Activated gamma-delta T cell (primary cell): ENCODE results near the gene TMED1.
"Not testable (repeated sequence)": the region's sequence is repeated elsewhere in the genome, so short reads cannot be mapped to it uniquely, and the experiment has no call there.

Experiments used
- DNase-seq: peaks from one replicate; lab custom pipeline; 2025; lab: John Stamatoyannopoulos, UW

The TMED1 gene

GRCh38 chr19:10862561-10863106, 26.6 kb upstream of the TMED1 start:
- DNase-seq, result no peak

GRCh38 chr19:10861103-10861651, 25.2 kb upstream of the TMED1 start:
- DNase-seq, result no peak

DNA sequence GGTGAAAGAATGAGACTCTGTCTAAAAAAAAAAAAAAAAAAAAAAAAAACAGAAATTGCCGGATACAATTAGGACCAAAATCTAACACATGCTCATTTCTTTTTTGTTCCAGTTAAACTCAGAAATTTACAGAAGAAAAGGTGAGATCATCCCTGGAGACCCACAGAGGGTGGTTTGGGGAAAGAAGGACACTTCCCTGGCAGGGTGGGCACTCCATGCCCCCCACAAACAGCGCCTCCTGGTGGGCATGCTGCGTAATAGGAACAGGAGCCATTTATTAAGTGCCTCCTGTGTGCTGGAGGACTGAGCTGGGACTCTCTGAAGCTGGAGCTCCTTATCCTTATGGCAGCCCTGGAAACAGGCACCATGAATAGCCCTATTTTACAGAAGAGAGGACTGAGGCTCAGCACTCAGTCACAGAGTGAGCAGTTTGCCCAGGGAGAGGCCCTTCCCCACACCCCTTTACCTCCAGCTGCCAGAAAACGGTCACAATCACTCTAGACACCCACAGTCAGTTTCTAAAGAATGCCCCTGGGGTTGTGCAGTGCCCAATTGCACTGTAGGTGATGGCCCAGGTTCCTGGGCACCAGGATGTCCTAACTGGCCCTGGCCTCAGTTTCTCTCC, 22.3 kb upstream of the TMED1 start:
- no peak for DNase-seq

- DNase-seq, result not testable (repeated sequence)
Measured at GRCh38 chr19:10856899-10857298, 20.9 kb upstream of the TMED1 start.

GRCh38 chr19:10855879-10856522, 20.0 kb upstream of the TMED1 start:
- DNase-seq, result no peak

DNA sequence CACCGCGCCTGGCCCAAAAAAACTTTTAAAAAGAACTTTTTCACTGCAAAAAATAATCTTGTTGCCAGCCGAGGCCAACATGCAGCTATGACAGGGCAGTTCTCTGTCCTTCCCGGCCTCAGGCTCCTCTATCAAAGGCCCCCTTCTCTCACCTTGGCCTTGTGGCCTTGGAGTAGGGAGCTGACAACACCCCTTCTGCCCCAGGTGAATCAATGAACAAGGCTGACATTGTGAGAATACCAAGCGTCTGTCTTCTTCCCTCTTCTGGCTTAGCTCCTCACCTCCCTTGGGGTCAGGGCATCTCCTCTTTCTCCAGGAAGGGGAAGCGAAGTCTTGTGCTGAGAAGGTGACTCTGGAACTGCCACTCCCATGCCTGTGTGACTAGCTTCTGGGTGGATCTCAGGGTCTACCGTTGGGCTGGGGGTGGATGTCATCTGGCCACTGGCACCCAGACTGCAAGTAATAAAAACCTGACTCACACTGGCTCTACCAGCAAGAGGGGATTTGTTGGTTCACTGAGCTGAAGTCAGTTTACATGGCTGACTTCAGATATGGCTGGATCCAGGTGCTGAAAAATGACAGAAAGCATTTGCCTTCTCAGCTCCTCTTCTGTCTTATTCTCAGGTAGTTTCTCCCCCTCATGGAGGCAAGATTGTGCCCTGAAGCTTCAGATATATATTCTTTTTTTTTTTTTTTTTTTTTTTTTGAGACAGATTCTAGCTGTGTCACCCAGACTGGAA, 18.5 kb upstream of the TMED1 start:
- DNase-seq, result no peak

DNA sequence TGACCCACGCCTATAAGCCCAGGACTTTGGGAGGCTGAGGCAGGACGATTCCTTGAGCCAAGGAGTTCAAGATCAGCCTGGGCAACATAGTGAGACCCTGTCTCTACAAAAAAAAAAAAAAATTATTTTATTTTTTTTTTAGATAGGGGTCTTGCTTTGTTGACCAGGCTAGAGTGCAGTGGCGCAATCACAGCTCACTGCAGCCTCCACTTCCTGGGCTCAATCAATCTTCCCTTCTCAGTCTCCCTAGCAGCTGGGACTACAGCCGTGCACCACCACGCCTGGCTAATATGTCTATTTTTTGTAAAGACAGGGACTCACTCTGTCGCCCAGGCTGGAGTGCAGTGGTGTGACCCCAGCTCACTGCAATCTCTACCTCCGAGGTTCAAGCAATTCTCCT, 16.9 kb upstream of the TMED1 start:
- DNase-seq, result no peak

DNA sequence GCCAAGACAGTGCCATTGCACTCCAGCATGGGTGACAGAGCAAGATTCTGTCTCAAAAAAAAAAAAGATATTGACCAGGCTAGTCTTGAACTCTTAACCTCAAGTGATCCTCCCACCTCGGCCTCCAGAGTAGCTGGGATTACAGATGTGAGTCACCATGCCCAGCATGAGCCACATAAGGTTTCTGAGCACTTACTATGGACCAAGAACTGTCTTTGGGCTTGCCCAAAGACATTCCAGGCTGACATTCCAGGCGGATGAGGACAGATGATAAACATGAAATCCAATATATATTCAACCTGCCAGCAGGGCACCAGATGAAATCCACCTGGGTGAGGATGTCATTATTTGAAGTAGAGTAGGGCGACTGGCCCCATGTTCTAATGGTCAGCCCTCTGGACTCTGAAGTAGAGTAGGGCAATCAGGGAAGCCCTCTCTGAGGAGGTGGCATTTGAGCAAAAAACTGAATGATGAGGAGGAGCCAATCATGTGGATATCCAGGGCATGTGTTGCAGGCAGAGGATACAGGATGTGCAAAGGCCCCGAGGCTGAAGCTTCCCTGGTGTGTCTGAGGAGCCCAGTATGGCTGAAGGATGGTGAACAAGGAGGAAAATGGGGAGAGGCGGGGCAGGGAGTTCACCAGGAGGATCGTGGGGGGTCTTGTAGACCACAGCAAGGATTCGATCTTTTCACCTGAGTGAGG, 16.2 kb upstream of the TMED1 start:
- DNase-seq, result no peak

- no peak for DNase-seq
Measured at GRCh38 chr19:10850631-10851030, 14.6 kb upstream of the TMED1 start.

DNA sequence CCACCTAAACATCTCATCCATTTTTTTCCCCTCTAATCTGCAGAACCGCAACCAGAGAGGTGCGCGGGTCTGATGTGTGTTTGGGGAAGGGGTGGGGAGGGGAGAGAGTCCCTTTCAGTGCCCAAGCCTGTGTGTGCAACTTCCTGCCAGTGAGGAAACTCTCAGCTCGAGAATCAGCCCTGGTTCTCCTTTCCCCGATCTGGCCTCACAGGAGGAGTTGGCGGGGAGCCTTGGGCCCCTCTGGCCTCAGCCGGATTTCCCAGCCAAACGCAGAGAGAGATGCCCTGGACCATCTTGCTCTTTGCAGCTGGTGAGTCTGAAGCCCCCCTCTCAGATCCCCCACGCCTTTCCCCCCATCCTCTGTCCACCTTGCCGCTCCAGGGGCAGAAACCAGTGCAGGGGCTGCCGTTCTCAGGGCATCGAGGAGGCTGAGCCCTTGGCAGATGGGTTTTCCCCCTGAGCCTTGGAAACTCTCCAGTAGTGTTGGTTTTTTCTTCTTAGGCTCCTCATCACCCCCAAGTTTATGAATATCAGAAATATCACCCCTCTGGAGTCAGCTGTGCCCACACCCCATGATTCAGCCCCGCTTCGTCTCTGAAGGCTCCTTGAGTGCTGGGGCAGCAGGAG, 12.3 kb upstream of the TMED1 start, which contains the start of gene C19orf38:
Gene C19orf38 (plus strand): TSS at position 186 of the 627 bp plus-strand sequence. CDS start 94 bp downstream, at position 280.
- DNase-seq, result no peak

DNA sequence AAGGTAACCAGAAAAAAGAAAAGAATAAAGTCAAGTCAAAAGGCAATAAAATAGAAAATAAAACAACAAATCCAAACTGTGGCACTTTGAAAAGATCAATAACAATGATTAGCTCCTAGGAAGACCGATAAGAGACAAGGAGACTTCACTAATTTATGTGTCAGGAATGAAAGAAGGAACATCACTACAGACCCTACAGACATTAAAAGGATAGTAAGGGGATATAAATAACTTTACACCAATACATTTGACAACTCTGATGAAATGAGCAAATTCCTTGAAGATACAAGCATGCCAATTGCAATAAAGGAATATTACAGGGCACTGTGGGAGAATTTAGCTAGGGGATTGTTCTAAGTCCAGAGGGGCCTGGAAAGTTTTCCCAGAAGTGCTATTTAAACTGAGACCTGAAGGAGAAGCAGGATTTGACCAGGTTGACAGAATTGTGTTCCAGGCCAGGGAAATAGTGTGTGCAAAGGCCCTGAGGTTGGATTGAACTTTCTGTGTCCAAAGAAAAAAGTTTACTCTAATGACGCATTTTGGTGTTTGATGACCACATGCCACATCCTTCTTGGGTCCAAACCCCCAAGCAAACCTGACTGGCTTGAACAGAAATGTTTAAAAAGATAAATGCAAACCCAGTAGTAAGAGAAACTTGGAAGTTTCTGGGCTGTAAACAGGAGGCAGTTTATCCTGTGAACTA, 10.6 kb upstream of the TMED1 start:
- no peak for DNase-seq

DNA sequence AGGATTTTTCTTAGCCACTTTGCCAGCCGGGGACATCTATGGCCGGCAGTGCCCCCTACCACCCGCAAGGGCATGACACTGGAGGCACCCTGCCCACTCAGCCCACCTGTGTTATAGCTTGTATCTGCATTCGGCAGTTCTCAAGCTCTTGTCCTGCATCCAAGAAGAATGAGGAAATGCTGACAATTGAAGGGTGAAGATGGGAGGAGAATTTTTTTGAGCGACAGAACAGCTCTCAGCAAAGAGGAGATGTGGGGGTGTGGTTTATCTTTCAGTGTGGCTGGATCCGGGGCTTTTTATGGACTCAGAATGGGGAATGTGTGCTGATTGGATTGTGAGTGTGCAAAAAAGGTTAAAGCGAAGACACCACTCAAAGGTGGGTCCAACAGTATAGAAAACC, 6.8 kb upstream of the TMED1 start:
- no peak for DNase-seq

GRCh38 chr19:10839114-10840050, 3.4 kb upstream of the TMED1 start:
- DNase-seq, result no peak

GRCh38 chr19:10838377-10838776, 2.4 kb upstream of the TMED1 start:
- DNase-seq, result no peak

- not testable (repeated sequence) for DNase-seq
Measured at GRCh38 chr19:10837649-10838048, 1.6 kb upstream of the TMED1 start.

DNA sequence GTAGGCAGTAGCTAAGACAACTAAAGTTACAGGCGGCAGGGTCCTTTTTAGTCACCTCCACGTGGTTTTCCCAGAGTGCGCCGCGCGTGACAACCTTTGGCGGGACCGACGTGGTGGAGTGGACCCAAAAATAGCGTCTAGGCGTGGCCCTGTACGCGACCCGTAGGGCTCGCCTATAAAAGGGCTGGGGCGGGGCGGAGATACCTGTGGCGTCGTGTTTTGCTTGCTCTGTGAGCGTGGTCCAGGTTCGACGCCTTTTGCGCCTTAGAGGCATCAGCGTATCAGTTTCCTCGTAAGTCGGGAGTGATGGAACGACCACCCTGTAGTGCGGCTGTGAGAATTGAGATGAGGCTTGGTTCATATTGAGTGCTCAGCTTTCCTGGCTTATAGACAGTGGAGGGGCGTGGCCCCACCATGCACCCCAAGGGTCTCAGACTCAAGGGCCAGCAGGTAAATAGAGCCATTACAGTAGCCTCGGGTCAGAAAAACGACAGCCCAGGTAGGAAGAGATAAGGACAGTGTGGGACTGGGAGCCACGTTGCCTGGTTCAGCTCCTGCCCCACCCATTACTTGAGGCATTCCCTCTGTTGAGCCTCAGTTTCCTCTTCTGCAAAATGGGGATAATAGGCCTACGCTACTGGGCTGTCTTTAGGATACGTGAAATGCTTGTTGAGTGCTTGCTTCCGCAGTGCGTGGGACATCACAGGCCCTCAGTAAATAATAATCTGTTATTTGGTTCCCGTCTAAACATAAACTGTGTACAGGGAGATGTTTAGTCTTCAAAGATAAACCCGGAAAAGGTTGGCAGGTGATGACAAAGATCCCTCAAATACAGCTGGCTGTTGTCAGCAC, 693 bp upstream of the TMED1 start:
- DNase-seq, result peak; percentile 44

- DNase-seq, result no peak
Measured at GRCh38 chr19:10835089-10835753, 791 bp downstream of the TMED1 start.

DNA sequence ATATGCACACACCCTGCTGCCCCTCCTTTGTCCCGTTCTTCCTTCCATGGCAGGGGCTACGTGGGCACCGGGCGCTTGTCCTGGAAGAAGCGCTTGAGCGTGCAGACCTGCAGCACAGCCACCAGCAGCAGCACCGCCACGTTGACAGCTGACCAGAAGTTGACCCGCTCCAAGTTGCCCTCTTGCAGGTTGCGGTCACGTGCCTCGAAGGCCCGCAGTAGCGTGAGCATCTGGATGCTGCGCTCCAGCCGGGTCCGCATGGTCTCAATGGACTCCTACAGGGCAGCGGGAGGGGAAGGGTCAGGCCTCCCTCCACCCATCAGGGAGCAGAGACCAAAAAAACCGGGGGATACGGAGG, 3.1 kb downstream of the TMED1 start:
- no peak for DNase-seq
